ENCODE data around the gene ZDHHC5. TPM values are rescaled to one million over a fixed set of nuclear protein-coding genes. Genes with fewer than 3 reads are reported as not detected.
"Not testable (repeated sequence)": the region's sequence is repeated elsewhere in the genome, so short reads cannot be mapped to it uniquely, and the experiment has no call there.

ZDHHC5 gene
- total RNA-seq, 1 donor from 2014 or later: 41.8 TPM

GRCh38 chr11:57680552-57680874 lies 12.6 kb downstream of the ZDHHC5 start:
- Mint-ChIP-seq H3K9me3 (no peaks in the 10 kb centered on the region), H3K27ac (no peak overlapping the region)
- no peak overlapping the region for H3K9ac ChIP-seq

GRCh38 chr11:57681168-57681567 lies 13.3 kb downstream of the ZDHHC5 start:
- TF ChIP-seq EZH2 (IDR thresholded peaks at IDR 0.05): no peak
- no peak for TF ChIP-seq EZH2phosphoT487 (IDR thresholded peaks at IDR 0.05)
- Histone ChIP-seq H3K79me2 (ENCODE audit: low read depth) (peaks cover 49% of the 10 kb centered on the region), H4K20me1 (ENCODE audit: low read depth) (peaks cover 10% of the 10 kb centered on the region), H2AFZ (replicated peaks) (no peak overlapping the region), H3K4me2 (no peak overlapping the region), H3K27me3 (no peaks in the 10 kb centered on the region), H3K27ac (no peak overlapping the region), H3K4me1 (no peaks in the 10 kb centered on the region), H3K9me3 (ENCODE audit: low read depth) (no peaks in the 10 kb centered on the region), H3F3A (ENCODE audit: low read depth) (no peaks in the 10 kb centered on the region), H3K36me3 (peaks cover 4% of the 10 kb centered on the region), H3K4me3 (no peak overlapping the region), H3K9ac (no peak overlapping the region)
- DNase-seq (ENCODE audit: low spot score): no peak
- peaks cover 2% of the 10 kb centered on the region for H3K27me3 Mint-ChIP-seq (ENCODE audit: insufficient read depth, low read depth)
- peaks cover 23% of the 10 kb centered on the region for H3K36me3 Mint-ChIP-seq
- H3K27ac Mint-ChIP-seq: no peak overlapping the region
- no peak overlapping the region for H3K4me3 Mint-ChIP-seq
- H3K9me3 Mint-ChIP-seq: no peaks in the 10 kb centered on the region
- H3K4me1 Mint-ChIP-seq: no peaks in the 10 kb centered on the region

More at GRCh38 chr11:57680552-57680874, 12.6 kb downstream of the ZDHHC5 start:
- H3K4me1 Mint-ChIP-seq: no peaks in the 10 kb centered on the region
- Histone ChIP-seq H3F3A (ENCODE audit: low read depth) (no peaks in the 10 kb centered on the region), H3K9me3 (ENCODE audit: low read depth) (no peaks in the 10 kb centered on the region), H3K4me2 (no peak overlapping the region), H3K4me3 (no peak overlapping the region), H3K27me3 (no peaks in the 10 kb centered on the region), H3K27ac (no peak overlapping the region), H3K36me3 (peaks cover 4% of the 10 kb centered on the region), H2AFZ (replicated peaks) (no peak overlapping the region), H3K4me1 (no peaks in the 10 kb centered on the region), H3K79me2 (ENCODE audit: low read depth) (peaks cover 50% of the 10 kb centered on the region), H4K20me1 (ENCODE audit: low read depth) (peaks cover 10% of the 10 kb centered on the region)
- H3K27me3 Mint-ChIP-seq (ENCODE audit: insufficient read depth, low read depth): peaks cover 2% of the 10 kb centered on the region
- DNase-seq (ENCODE audit: low spot score): no peak
- TF ChIP-seq EZH2 (IDR thresholded peaks at IDR 0.05): no peak
- TF ChIP-seq EZH2phosphoT487 (IDR thresholded peaks at IDR 0.05): no peak
- no peak for TF ChIP-seq CTCF (IDR thresholded peaks at IDR 0.05)
- H3K4me3 Mint-ChIP-seq: no peak overlapping the region
- H3K36me3 Mint-ChIP-seq: peaks cover 28% of the 10 kb centered on the region

- H3K4me3 ChIP-seq; H2AFZ ChIP-seq (replicated peaks); H3K9me3 ChIP-seq (ENCODE audit: low read depth); H3K9ac ChIP-seq; H3K79me2 ChIP-seq (ENCODE audit: low read depth); H3K9me3 Mint-ChIP-seq; H3K4me1 Mint-ChIP-seq; DNase-seq (ENCODE audit: low spot score); H3K4me3 Mint-ChIP-seq; H4K20me1 ChIP-seq (ENCODE audit: low read depth); H3K4me2 ChIP-seq; H3K27ac ChIP-seq; H3K27me3 ChIP-seq; H3K27me3 Mint-ChIP-seq (ENCODE audit: insufficient read depth, low read depth); H3F3A ChIP-seq (ENCODE audit: low read depth); H3K4me1 ChIP-seq; H3K27ac Mint-ChIP-seq: not testable (repeated sequence)
- H3K36me3 ChIP-seq: peaks cover 12% of the 10 kb centered on the region
- peaks cover 22% of the 10 kb centered on the region for H3K36me3 Mint-ChIP-seq
Measured at GRCh38 chr11:57690474-57690873, 22.6 kb downstream of the ZDHHC5 start.

- Histone ChIP-seq H3K36me3 (no peaks in the 10 kb centered on the region), H3K9me3 (ENCODE audit: low read depth) (no peaks in the 10 kb centered on the region)
- peaks cover 22% of the 10 kb centered on the region for H3K36me3 Mint-ChIP-seq
Measured at GRCh38 chr11:57698843-57699365, 31.0 kb downstream of the ZDHHC5 start.

More at GRCh38 chr11:57698843-57699365, 31.0 kb downstream of the ZDHHC5 start:
- Histone ChIP-seq H3K4me1 (no peaks in the 10 kb centered on the region), H3K4me3 (no peak overlapping the region), H4K20me1 (ENCODE audit: low read depth) (no peaks in the 10 kb centered on the region), H2AFZ (replicated peaks) (no peak overlapping the region), H3K27me3 (no peaks in the 10 kb centered on the region), H3K27ac (no peak overlapping the region), H3K79me2 (ENCODE audit: low read depth) (no peaks in the 10 kb centered on the region), H3K4me2 (no peak overlapping the region), H3K9ac (no peak overlapping the region), H3F3A (ENCODE audit: low read depth) (peaks cover 25% of the 10 kb centered on the region)
- Mint-ChIP-seq H3K4me3 (no peak overlapping the region), H3K27ac (no peak overlapping the region), H3K9me3 (no peaks in the 10 kb centered on the region), H3K4me1 (no peaks in the 10 kb centered on the region), H3K27me3 (ENCODE audit: insufficient read depth, low read depth) (peaks cover 2% of the 10 kb centered on the region)
- TF ChIP-seq CTCF (IDR thresholded peaks at IDR 0.05): no peak
- no peak for TF ChIP-seq EZH2 (IDR thresholded peaks at IDR 0.05)
- no peak for TF ChIP-seq EZH2phosphoT487 (IDR thresholded peaks at IDR 0.05)
- no peak for DNase-seq (ENCODE audit: low spot score)
